ENCODE data around the gene GLMP. TPM values are rescaled to one million over a fixed set of nuclear protein-coding genes. Genes with fewer than 3 reads are reported as not detected.

Gene GLMP
- polyA plus RNA-seq, 1 donor from 2014 or later: 3.3 TPM

DNA sequence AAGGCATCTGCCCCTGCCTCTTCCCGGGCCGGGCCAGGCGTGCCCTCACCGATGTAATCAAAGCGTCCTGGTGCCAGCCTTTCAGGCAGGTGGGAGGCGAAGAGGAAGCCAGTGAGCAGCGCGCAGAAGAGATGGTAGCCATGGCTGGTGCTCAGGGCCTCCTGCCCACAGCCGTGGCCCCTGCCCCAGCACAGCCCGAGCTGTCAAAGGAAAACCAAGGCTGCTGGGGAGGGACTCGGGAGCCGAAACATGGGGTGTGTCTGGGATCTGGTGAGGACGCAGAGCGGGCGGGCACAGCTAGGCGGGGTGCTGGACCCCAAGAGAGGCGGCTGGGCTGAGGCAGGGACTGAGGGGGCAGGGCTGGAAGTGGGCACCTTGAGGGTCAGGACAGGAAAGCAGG lies 50.8 kb downstream of the GLMP start:
- H3F3A ChIP-seq (ENCODE audit: insufficient read depth, low read length, poor library complexity, severe bottlenecking): no peaks in the 10 kb centered on the region
- no peak overlapping the region for H3K27ac ChIP-seq (ENCODE audit: low read length)
- no peak overlapping the region for H3K9ac ChIP-seq (ENCODE audit: low read length)
- TF ChIP-seq POLR2AphosphoS5 (IDR thresholded peaks at IDR 0.05) (no peak), TAF1 (IDR thresholded peaks at IDR 0.05; ENCODE audit: low read depth) (no peak), EZH2 (IDR thresholded peaks at IDR 0.05; ENCODE audit: borderline replicate concordance, insufficient read depth, low read length, poor library complexity, severe bottlenecking) (no peak), EP300 (conservative IDR thresholded peaks at IDR 0.05; ENCODE audit: poor library complexity, severe bottlenecking) (no peak), RAD21 (conservative IDR thresholded peaks at IDR 0.05) (no peak), MXI1 (conservative IDR thresholded peaks at IDR 0.05; ENCODE audit: poor library complexity, severe bottlenecking) (no peak), SMC3 (conservative IDR thresholded peaks at IDR 0.05; ENCODE audit: poor library complexity) (no peak)
- TF ChIP-seq, protein P1, sequence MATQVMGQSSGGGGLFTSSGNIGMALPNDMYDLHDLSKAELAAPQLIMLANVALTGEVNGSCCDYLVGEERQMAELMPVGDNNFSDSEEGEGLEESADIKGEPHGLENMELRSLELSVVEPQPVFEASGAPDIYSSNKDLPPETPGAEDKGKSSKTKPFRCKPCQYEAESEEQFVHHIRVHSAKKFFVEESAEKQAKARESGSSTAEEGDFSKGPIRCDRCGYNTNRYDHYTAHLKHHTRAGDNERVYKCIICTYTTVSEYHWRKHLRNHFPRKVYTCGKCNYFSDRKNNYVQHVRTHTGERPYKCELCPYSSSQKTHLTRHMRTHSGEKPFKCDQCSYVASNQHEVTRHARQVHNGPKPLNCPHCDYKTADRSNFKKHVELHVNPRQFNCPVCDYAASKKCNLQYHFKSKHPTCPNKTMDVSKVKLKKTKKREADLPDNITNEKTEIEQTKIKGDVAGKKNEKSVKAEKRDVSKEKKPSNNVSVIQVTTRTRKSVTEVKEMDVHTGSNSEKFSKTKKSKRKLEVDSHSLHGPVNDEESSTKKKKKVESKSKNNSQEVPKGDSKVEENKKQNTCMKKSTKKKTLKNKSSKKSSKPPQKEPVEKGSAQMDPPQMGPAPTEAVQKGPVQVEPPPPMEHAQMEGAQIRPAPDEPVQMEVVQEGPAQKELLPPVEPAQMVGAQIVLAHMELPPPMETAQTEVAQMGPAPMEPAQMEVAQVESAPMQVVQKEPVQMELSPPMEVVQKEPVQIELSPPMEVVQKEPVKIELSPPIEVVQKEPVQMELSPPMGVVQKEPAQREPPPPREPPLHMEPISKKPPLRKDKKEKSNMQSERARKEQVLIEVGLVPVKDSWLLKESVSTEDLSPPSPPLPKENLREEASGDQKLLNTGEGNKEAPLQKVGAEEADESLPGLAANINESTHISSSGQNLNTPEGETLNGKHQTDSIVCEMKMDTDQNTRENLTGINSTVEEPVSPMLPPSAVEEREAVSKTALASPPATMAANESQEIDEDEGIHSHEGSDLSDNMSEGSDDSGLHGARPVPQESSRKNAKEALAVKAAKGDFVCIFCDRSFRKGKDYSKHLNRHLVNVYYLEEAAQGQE (IDR thresholded peaks at IDR 0.05; ENCODE audit: borderline replicate concordance): no peak
- no peak overlapping the region for H2AFZ ChIP-seq (ENCODE audit: low read depth, low read length)
- H3K9me3 ChIP-seq (ENCODE audit: low read length): no peaks in the 10 kb centered on the region
- H3K4me3 ChIP-seq (ENCODE audit: low read length): no peak overlapping the region
- H4K20me1 ChIP-seq (ENCODE audit: insufficient read depth): no peaks in the 10 kb centered on the region
- H3K9me2 ChIP-seq (ENCODE audit: insufficient read depth, low read length): no peaks in the 10 kb centered on the region
- H3K4me2 ChIP-seq (ENCODE audit: low read length): no peak overlapping the region
- no peaks in the 10 kb centered on the region for H3K36me3 ChIP-seq (ENCODE audit: insufficient read depth, low read length)
- no peaks in the 10 kb centered on the region for H3K79me2 ChIP-seq (replicated peaks; ENCODE audit: insufficient read depth, low read length)
- no peaks in the 10 kb centered on the region for H3K27me3 ChIP-seq (ENCODE audit: insufficient read depth, low read depth, low read length)

DNA sequence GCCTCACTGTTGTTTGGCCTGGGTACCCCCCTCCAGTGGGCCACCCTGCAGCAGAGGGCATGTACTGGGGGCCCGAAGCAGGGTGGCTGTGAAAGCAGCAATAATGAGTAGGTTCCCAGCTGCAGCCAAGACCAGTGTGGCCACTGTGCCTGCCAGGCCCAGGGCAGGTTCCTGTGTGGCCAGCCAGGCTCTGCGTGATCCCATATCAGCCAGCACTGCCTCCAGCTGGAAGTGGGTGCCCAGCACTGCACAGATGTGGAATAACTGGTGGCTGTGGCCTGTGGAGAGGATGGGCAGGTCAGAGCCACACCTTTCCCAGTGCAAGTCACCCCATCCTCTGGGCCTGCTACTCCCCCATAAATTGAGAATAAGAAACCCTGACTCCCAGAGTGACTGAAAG lies 51.4 kb downstream of the GLMP start:
- Histone ChIP-seq H3K36me3 (ENCODE audit: insufficient read depth, low read length) (no peaks in the 10 kb centered on the region), H3K9ac (ENCODE audit: low read length) (no peak overlapping the region), H3K27ac (ENCODE audit: low read length) (no peak overlapping the region), H3K79me2 (replicated peaks; ENCODE audit: insufficient read depth, low read length) (no peaks in the 10 kb centered on the region), H4K20me1 (ENCODE audit: insufficient read depth) (no peaks in the 10 kb centered on the region), H3F3A (ENCODE audit: insufficient read depth, low read length, poor library complexity, severe bottlenecking) (no peaks in the 10 kb centered on the region), H2AFZ (ENCODE audit: low read depth, low read length) (no peak overlapping the region), H3K9me2 (ENCODE audit: insufficient read depth, low read length) (no peaks in the 10 kb centered on the region), H3K27me3 (ENCODE audit: insufficient read depth, low read depth, low read length) (no peaks in the 10 kb centered on the region), H3K9me3 (ENCODE audit: low read length) (no peaks in the 10 kb centered on the region), H3K4me2 (ENCODE audit: low read length) (no peak overlapping the region), H3K4me3 (ENCODE audit: low read length) (no peak overlapping the region)
- TF ChIP-seq, protein P2, sequence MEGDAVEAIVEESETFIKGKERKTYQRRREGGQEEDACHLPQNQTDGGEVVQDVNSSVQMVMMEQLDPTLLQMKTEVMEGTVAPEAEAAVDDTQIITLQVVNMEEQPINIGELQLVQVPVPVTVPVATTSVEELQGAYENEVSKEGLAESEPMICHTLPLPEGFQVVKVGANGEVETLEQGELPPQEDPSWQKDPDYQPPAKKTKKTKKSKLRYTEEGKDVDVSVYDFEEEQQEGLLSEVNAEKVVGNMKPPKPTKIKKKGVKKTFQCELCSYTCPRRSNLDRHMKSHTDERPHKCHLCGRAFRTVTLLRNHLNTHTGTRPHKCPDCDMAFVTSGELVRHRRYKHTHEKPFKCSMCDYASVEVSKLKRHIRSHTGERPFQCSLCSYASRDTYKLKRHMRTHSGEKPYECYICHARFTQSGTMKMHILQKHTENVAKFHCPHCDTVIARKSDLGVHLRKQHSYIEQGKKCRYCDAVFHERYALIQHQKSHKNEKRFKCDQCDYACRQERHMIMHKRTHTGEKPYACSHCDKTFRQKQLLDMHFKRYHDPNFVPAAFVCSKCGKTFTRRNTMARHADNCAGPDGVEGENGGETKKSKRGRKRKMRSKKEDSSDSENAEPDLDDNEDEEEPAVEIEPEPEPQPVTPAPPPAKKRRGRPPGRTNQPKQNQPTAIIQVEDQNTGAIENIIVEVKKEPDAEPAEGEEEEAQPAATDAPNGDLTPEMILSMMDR (IDR thresholded peaks at IDR 0.05; ENCODE audit: poor library complexity, severe bottlenecking): no peak
- TF ChIP-seq EP300 (conservative IDR thresholded peaks at IDR 0.05; ENCODE audit: poor library complexity, severe bottlenecking): no peak
- no peak for TF ChIP-seq SMC3 (conservative IDR thresholded peaks at IDR 0.05; ENCODE audit: poor library complexity)
- TF ChIP-seq EZH2 (IDR thresholded peaks at IDR 0.05; ENCODE audit: borderline replicate concordance, insufficient read depth, low read length, poor library complexity, severe bottlenecking): no peak
- no peak for TF ChIP-seq TAF1 (IDR thresholded peaks at IDR 0.05; ENCODE audit: low read depth)
- no peak for TF ChIP-seq POLR2AphosphoS5 (IDR thresholded peaks at IDR 0.05)
- TF ChIP-seq, protein P1 (IDR thresholded peaks at IDR 0.05; ENCODE audit: borderline replicate concordance): no peak
- TF ChIP-seq MXI1 (conservative IDR thresholded peaks at IDR 0.05; ENCODE audit: poor library complexity, severe bottlenecking): no peak
- no peak for TF ChIP-seq RAD21 (conservative IDR thresholded peaks at IDR 0.05)
